SK-N-SH (cell line): ENCODE results near the gene RBL1.

Experiments
- FOXJ3 ChIP-seq: sonication (generic); formaldehyde crosslinking; IDR thresholded peaks from 2 replicates; pipeline ENCODE4 v1.5.1; 2020; ENCODE audit warnings: mild to moderate bottlenecking, missing genetic modification reagents
- NFIC ChIP-seq: IDR thresholded peaks from 2 replicates; pipeline ENCODE4 v1.4.0; 2012; ENCODE audit warnings: borderline replicate concordance
- POLR2AphosphoS5 ChIP-seq: IDR thresholded peaks from 2 replicates; pipeline ENCODE4 v1.6.1; 2012; ENCODE audit warnings: low read depth, low read length
- RCOR1 ChIP-seq: fragments of 150-350 bp; IDR thresholded peaks from 2 replicates; pipeline ENCODE4 v1.6.1; 2017; ENCODE audit warnings: antibody characterized with exemption, low read length
- RFX5 ChIP-seq: IDR thresholded peaks from 2 replicates; pipeline ENCODE4 v1.6.1; 2012; ENCODE audit warnings: mild to moderate bottlenecking, improper control_type of control experiment, low read length
- SMC3 ChIP-seq: IDR thresholded peaks from 2 replicates; pipeline ENCODE4 v1.6.1; 2012; ENCODE audit warnings: low read depth, low read length, improper control_type of control experiment
- TF ChIP-seq, protein P1 (sequence below): fragments of 200-600 bp; sonication (generic); IDR thresholded peaks from 2 replicates; pipeline ENCODE4 v1.6.1; 2017; ENCODE audit warnings: antibody characterized with exemption, mild to moderate bottlenecking, moderate library complexity

DNA sequence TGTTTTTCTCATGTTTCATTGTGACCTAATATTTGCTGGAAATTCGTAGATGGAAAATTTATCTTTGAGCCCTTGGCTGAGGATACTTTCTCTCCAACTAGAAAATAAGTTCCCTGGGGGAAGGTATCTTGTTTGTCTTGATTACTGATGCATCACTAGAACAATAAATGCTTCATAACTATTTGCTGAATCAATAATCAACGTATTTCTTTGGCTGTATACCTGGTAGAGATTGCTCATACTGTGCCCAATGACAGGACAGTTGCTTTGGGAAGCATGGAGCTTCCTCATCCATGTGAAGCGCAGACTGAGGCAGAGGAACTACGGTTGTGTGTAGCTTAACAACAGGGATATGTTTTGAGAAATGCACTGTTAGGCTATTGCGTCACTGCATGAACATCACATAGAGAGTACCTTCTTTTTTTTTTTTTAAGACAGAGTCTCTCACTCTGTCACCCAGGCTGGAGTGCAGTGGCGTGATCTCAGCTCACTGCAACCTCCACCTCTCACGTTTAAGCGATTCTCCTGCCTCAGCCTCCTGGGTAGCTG, 49.1 kb upstream of the RBL1 start:
- TF ChIP-seq POLR2AphosphoS5 (no peak), SMC3 (no peak), FOXJ3 (no peak), RFX5 (no peak), RCOR1 (no peak), NFIC (no peak)
- TF ChIP-seq, protein P1, sequence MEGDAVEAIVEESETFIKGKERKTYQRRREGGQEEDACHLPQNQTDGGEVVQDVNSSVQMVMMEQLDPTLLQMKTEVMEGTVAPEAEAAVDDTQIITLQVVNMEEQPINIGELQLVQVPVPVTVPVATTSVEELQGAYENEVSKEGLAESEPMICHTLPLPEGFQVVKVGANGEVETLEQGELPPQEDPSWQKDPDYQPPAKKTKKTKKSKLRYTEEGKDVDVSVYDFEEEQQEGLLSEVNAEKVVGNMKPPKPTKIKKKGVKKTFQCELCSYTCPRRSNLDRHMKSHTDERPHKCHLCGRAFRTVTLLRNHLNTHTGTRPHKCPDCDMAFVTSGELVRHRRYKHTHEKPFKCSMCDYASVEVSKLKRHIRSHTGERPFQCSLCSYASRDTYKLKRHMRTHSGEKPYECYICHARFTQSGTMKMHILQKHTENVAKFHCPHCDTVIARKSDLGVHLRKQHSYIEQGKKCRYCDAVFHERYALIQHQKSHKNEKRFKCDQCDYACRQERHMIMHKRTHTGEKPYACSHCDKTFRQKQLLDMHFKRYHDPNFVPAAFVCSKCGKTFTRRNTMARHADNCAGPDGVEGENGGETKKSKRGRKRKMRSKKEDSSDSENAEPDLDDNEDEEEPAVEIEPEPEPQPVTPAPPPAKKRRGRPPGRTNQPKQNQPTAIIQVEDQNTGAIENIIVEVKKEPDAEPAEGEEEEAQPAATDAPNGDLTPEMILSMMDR, result no peak
